ELF-1 (cell line): ENCODE data around the gene CCDC124.

Source experiments
- DNase-seq: peaks from one replicate; pipeline ENCODE4 v3.0.0-alpha.2; 2016; ENCODE audit warnings: low read depth, low spot score

CCDC124 gene

GRCh38 chr19:17953869-17954268 lies 21.1 kb downstream of the CCDC124 start:
- no peak for DNase-seq

- no peak for DNase-seq
These were observed 21.6 kb downstream of the CCDC124 start for GRCh38 chr19:17954401-17954800.

- DNase-seq: no peak
These were observed 24.5 kb downstream of the CCDC124 start for GRCh38 chr19:17957149-17957849.

GRCh38 chr19:17957885-17958284 lies 25.1 kb downstream of the CCDC124 start:
- no peak for DNase-seq

GRCh38 chr19:17963936-17964691 lies 31.3 kb downstream of the CCDC124 start:
- no peak for DNase-seq

GRCh38 chr19:17965370-17966128 lies 32.7 kb downstream of the CCDC124 start:
- DNase-seq: no peak

- no peak for DNase-seq
These were observed 33.3 kb downstream of the CCDC124 start for GRCh38 chr19:17966129-17966483.

- no peak for DNase-seq
These were observed 33.9 kb downstream of the CCDC124 start, which contains the start of gene KCNN1 for GRCh38 chr19:17966550-17967256. Gene KCNN1, plus strand, starts transcription at chr19:17967107. Its CDS starts 6,782 bp downstream, at chr19:17973889.

GRCh38 chr19:17967257-17968051 lies 34.6 kb downstream of the CCDC124 start:
- DNase-seq: no peak

- no peak for DNase-seq
These were observed 35.5 kb downstream of the CCDC124 start for GRCh38 chr19:17968362-17968761.

- no peak for DNase-seq
These were observed 36.4 kb downstream of the CCDC124 start for GRCh38 chr19:17969096-17969792.

- DNase-seq: no peak
These were observed 39.4 kb downstream of the CCDC124 start for GRCh38 chr19:17972230-17972629.

- DNase-seq: no peak
These were observed 40.9 kb downstream of the CCDC124 start for GRCh38 chr19:17973759-17974158.

- no peak for DNase-seq
These were observed 41.7 kb downstream of the CCDC124 start for GRCh38 chr19:17974551-17974950.

- DNase-seq: no peak
These were observed 42.2 kb downstream of the CCDC124 start for GRCh38 chr19:17975032-17975431.

GRCh38 chr19:17977021-17977420 lies 44.2 kb downstream of the CCDC124 start:
- no peak for DNase-seq

- no peak for DNase-seq
These were observed 44.7 kb downstream of the CCDC124 start for GRCh38 chr19:17977488-17977887.

GRCh38 chr19:17981611-17982010 lies 48.8 kb downstream of the CCDC124 start:
- no peak for DNase-seq

- no peak for DNase-seq
These were observed 49.6 kb downstream of the CCDC124 start for GRCh38 chr19:17982430-17982829.
